NCI-H2029 (cell line): ENCODE results near the gene DAGLA.
A peak's percentile ranks its signal among the peaks of the same experiment; 100 is the strongest.

Experiments
- DNase-seq: peaks from one replicate; lab custom pipeline; 2025; lab: John Stamatoyannopoulos, UW

Gene DAGLA

GRCh38 chr11:61747192-61747966, 67.2 kb downstream of the DAGLA start:
- peak; percentile 12 for DNase-seq

- DNase-seq = no peak
These were observed 67.7 kb downstream of the DAGLA start for GRCh38 chr11:61747967-61748285.

- no peak for DNase-seq
These were observed 69.5 kb downstream of the DAGLA start for GRCh38 chr11:61749591-61750217.

GRCh38 chr11:61750631-61751273, 70.6 kb downstream of the DAGLA start:
- no peak for DNase-seq

- no peak for DNase-seq
These were observed 71.2 kb downstream of the DAGLA start for GRCh38 chr11:61751384-61751783.

- no peak for DNase-seq
These were observed 72.1 kb downstream of the DAGLA start, which contains the start of gene MYRF for GRCh38 chr11:61752117-61752924. TSS of gene MYRF (plus strand) at chr11:61752636. CDS start at chr11:61752745, 109 bp downstream.

GRCh38 chr11:61752925-61753521, 72.8 kb downstream of the DAGLA start:
- DNase-seq = no peak

GRCh38 chr11:61753672-61754071, 73.5 kb downstream of the DAGLA start:
- no peak for DNase-seq

- no peak for DNase-seq
These were observed 74.6 kb downstream of the DAGLA start for GRCh38 chr11:61754534-61755482.

- DNase-seq = no peak
These were observed 75.9 kb downstream of the DAGLA start for GRCh38 chr11:61756147-61756451.

- no peak for DNase-seq
These were observed 76.4 kb downstream of the DAGLA start for GRCh38 chr11:61756452-61757212.

- DNase-seq = no peak
These were observed 77.1 kb downstream of the DAGLA start for GRCh38 chr11:61757213-61757862.

GRCh38 chr11:61760946-61761345, 80.8 kb downstream of the DAGLA start:
- DNase-seq = no peak

- DNase-seq = no peak
These were observed 81.4 kb downstream of the DAGLA start for GRCh38 chr11:61761440-61762222.

GRCh38 chr11:61762223-61762615, 82.0 kb downstream of the DAGLA start:
- DNase-seq = no peak

GRCh38 chr11:61762798-61763197, 82.6 kb downstream of the DAGLA start:
- DNase-seq = no peak

GRCh38 chr11:61763930-61764605, 83.9 kb downstream of the DAGLA start:
- DNase-seq = no peak

GRCh38 chr11:61764606-61765260, 84.5 kb downstream of the DAGLA start:
- DNase-seq = no peak
